Liver (tissue), 3 donors: Measurements from ENCODE around the gene MEI4.

Experiments used
- ATF3 ChIP-seq: IDR thresholded peaks from 2 replicates; pipeline ENCODE4 v1.6.1; 2016; ENCODE audit warnings: antibody characterized with exemption
- CTCF ChIP-seq: fragments of 150-350 bp; IDR thresholded peaks from 2 replicates; pipeline ENCODE4 v1.5.1; 2017; ENCODE audit warnings: improper control_type of control experiment, low read depth, low read length; ENCODE audit not compliant: missing input control
- REST ChIP-seq: IDR thresholded peaks from 2 replicates; pipeline ENCODE4 v1.6.1; 2016; ENCODE audit warnings: antibody characterized with exemption, mild to moderate bottlenecking
- donor health status: healthy.
- donor health status: healthy.

- TF ChIP-seq REST (no peak), ATF3 (no peak), CTCF (no peak)
These were observed 18.7 kb upstream of the MEI4 start for GRCh38 chr6:77633993-77634715.
